HCT116 (cell line): ENCODE data around the gene NUTM2D. TPM values are rescaled to one million over a fixed set of nuclear protein-coding genes. Genes with fewer than 3 reads are reported as not detected.
"Not testable (repeated sequence)": the region's sequence is repeated elsewhere in the genome, so short reads cannot be mapped to it uniquely, and the experiment has no call there.

Experiments used
- ATAC-seq: fragments of 200-7000 bp; cut with Tn5 transposase; 2 replicates; pipeline ENCODE4 v1.9.1; 2020; ENCODE audit warnings: mild to moderate bottlenecking, moderate library complexity
- BruUV-seq: library from RNA; stranded (reverse); fragments of 400-500 nt; replicated peaks from 2 replicates; lab custom pipeline; 2021; lab: Mats Ljungman, UMichigan
- CTCF ChIA-PET: fragments of 300-600 bp; sonication (Branson Sonifier 250); formaldehyde crosslinking; loops from one replicate; lab custom pipeline; 2021; ENCODE audit warnings: antibody characterized with exemption; lab: Charles Lee
- POLR2A ChIA-PET: fragments of 300-600, 350-600 bp; sonication (Branson Sonifier 250); formaldehyde crosslinking; loops from one replicate; lab custom pipeline; 2021; ENCODE audit warnings: antibody characterized with exemption; lab: Charles Lee
- RAD21 ChIA-PET, 2 experiments: fragments of 300-600 bp; sonication (Branson Sonifier 250); formaldehyde crosslinking; loops; one replicate each; lab custom pipeline; 2023; ENCODE audit warnings: low total read pairs in 2 of 2; ENCODE audit not compliant: uncharacterized antibody in 2 of 2, unreplicated experiment in 2 of 2, low non-redundant PET in 1 of 2; lab: Charles Lee
- DNase-seq: peaks from one replicate; pipeline ENCODE4 v3.0.0-alpha.2; 2010; ENCODE audit warnings: low read depth, low spot score
- H2AFZ ChIP-seq: fragments of 200-600 bp; shearing (Covaris generic), sonication (generic); 2 replicates; pipeline ENCODE4 v1.6.1; 2017; ENCODE audit warnings: low read depth, mixed run types, mixed read lengths, antibody characterized with exemption, low read length; ENCODE audit not compliant: poor library complexity, severe bottlenecking
- H3K27ac ChIP-seq: 2 replicates; pipeline ENCODE4 v1.5.1; 2012; ENCODE audit warnings: low read depth, low read length
- H3K27me3 ChIP-seq: fragments of 200-600 bp; sonication (generic); 2 replicates; pipeline ENCODE4 v1.6.1; 2016; ENCODE audit warnings: mixed run types, low read length, mixed read lengths; ENCODE audit not compliant: insufficient read depth
- H3K36me3 ChIP-seq, 2 experiments: fragments of 200-500 bp in 1 of 2; fragments of 200-600 bp in 1 of 2; sonication (Bioruptor generic) in 1 of 2; sonication (generic) in 1 of 2; 2 replicates each; pipeline versions ENCODE4 v1.5.1 to v1.6.1; 2014 to 2016; ENCODE audit warnings: low read length in 2 of 2, inconsistent platforms in 1 of 2, mixed read lengths in 1 of 2, mixed run types in 1 of 2; ENCODE audit not compliant: insufficient read depth in 2 of 2, control insufficient read depth in 1 of 2
- H3K4me1 ChIP-seq, 2 experiments: fragments of 200-600 bp in 1 of 2; sonication (generic) in 1 of 2; 2 replicates each; pipeline versions ENCODE4 v1.5.1 to v1.6.1; 2012 to 2017; ENCODE audit warnings: low read length in 2 of 2, inconsistent platforms in 1 of 2, mild to moderate bottlenecking in 1 of 2, mixed read lengths in 1 of 2, mixed run types in 1 of 2, moderate library complexity in 1 of 2; ENCODE audit not compliant: insufficient read depth in 2 of 2, control insufficient read depth in 1 of 2
- H3K4me2 ChIP-seq: fragments of 200-600 bp; sonication (generic); 2 replicates; pipeline ENCODE4 v1.6.1; 2017; ENCODE audit warnings: mixed run types, low read length, mixed read lengths
- H3K4me3 ChIP-seq, 2 experiments: fragments of 200-600 bp in 1 of 2; sonication (generic) in 1 of 2; replicated peaks in 1 of 2; 2 replicates each; pipeline ENCODE4 v1.5.1; 2011 to 2016; ENCODE audit warnings: low read length in 2 of 2, control low read depth in 1 of 2, low read depth in 1 of 2, mild to moderate bottlenecking in 1 of 2, mixed read lengths in 1 of 2, mixed run types in 1 of 2
- H3K79me2 ChIP-seq: fragments of 200-600 bp; sonication (generic); 2 replicates; pipeline ENCODE4 v1.6.1; 2017; ENCODE audit warnings: mild to moderate bottlenecking, mixed run types, low read length, moderate library complexity, mixed read lengths; ENCODE audit not compliant: insufficient read depth
- H3K9ac ChIP-seq: fragments of 200-600 bp; sonication (generic); 2 replicates; pipeline ENCODE4 v1.6.1; 2016; ENCODE audit warnings: low read length, mixed read lengths
- H3K9me2 ChIP-seq: fragments of 200-600 bp; sonication (generic), shearing (Covaris generic); 2 replicates; pipeline ENCODE4 v1.6.1; 2017; ENCODE audit warnings: mixed run types, mild to moderate bottlenecking, moderate library complexity; ENCODE audit not compliant: insufficient read depth
- H3K9me3 ChIP-seq, 2 experiments: fragments of 200-500 bp in 1 of 2; fragments of 200-600 bp in 1 of 2; sonication (Bioruptor generic) in 1 of 2; sonication (generic) in 1 of 2; 2 replicates each; pipeline ENCODE4 v1.6.1; 2014 to 2017; ENCODE audit warnings: low read length in 2 of 2, mixed read lengths in 2 of 2, inconsistent platforms in 1 of 2, low read depth in 1 of 2, mild to moderate bottlenecking in 1 of 2, mixed run types in 1 of 2, moderate library complexity in 1 of 2; ENCODE audit not compliant: control insufficient read depth in 1 of 2, insufficient read depth in 1 of 2
- H4K20me1 ChIP-seq: fragments of 200-600 bp; sonication (generic), shearing (Covaris generic); 2 replicates; pipeline ENCODE4 v1.6.1; 2017; ENCODE audit warnings: mixed run types, mild to moderate bottlenecking, moderate library complexity; ENCODE audit not compliant: insufficient read depth
- intact Hi-C: fragments of 100-400 bp; cut with micrococcal nuclease; formaldehyde crosslinking; loops from 2 replicates; pipeline ENCODE4 v1.10.0; 2022
- total RNA-seq: library from RNA; stranded (reverse); gene quantifications from one replicate; pipeline ENCODE4 v1.2.1, GENCODE V29; 2021; ENCODE audit not compliant: unreplicated experiment

Gene NUTM2D
- total RNA-seq, 1 experiment from 2014 or later: 2.8 TPM

DNA sequence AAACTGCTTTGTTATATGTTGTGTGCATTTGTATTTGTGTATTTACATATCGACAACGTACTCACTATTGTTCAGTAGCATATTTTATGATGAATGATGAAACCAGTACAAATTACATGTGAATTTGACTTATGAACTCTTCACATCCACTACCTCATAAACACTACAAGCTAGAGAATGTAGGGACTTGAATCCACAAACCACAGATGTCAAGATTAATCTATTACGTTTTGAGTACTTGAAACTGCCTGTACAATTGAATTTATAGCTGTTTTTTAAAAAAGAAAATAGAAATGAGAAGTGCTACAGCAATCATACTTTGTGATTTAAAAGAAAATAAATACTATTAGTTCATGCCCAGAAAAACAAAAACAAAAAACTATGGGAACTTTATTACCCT, 4.7 kb upstream of the NUTM2D start:
- H3K4me1 ChIP-seq, H3K27me3 ChIP-seq, BruUV-seq, CTCF ChIA-PET, H4K20me1 ChIP-seq, H3K4me2 ChIP-seq, POLR2A ChIA-PET, DNase-seq, H3K79me2 ChIP-seq, H3K9me2 ChIP-seq, H3K9ac ChIP-seq, H3K36me3 ChIP-seq, ATAC-seq, intact Hi-C loops, H3K9me3 ChIP-seq, H3K4me3 ChIP-seq, H2AFZ ChIP-seq, RAD21 ChIA-PET, H3K27ac ChIP-seq: not testable (repeated sequence)

GRCh38 chr10:87355110-87355509, 2.4 kb upstream of the NUTM2D start:
- H4K20me1 ChIP-seq, ATAC-seq, H2AFZ ChIP-seq, H3K27me3 ChIP-seq, H3K9me2 ChIP-seq, intact Hi-C loops, DNase-seq, BruUV-seq, H3K4me2 ChIP-seq, H3K9me3 ChIP-seq, POLR2A ChIA-PET, H3K27ac ChIP-seq, H3K4me3 ChIP-seq, H3K4me1 ChIP-seq, H3K9ac ChIP-seq, H3K79me2 ChIP-seq, RAD21 ChIA-PET, CTCF ChIA-PET, H3K36me3 ChIP-seq: not testable (repeated sequence)

- H3K36me3 ChIP-seq, H3K4me1 ChIP-seq, H3K79me2 ChIP-seq, H3K27me3 ChIP-seq, CTCF ChIA-PET, intact Hi-C loops, H2AFZ ChIP-seq, H4K20me1 ChIP-seq, POLR2A ChIA-PET, DNase-seq, H3K27ac ChIP-seq, BruUV-seq, H3K9ac ChIP-seq, H3K4me2 ChIP-seq, H3K4me3 ChIP-seq, H3K9me2 ChIP-seq, H3K9me3 ChIP-seq, ATAC-seq, RAD21 ChIA-PET: not testable (repeated sequence)
Observed at GRCh38 chr10:87358159-87358558, 615 bp downstream of the NUTM2D start.

DNA sequence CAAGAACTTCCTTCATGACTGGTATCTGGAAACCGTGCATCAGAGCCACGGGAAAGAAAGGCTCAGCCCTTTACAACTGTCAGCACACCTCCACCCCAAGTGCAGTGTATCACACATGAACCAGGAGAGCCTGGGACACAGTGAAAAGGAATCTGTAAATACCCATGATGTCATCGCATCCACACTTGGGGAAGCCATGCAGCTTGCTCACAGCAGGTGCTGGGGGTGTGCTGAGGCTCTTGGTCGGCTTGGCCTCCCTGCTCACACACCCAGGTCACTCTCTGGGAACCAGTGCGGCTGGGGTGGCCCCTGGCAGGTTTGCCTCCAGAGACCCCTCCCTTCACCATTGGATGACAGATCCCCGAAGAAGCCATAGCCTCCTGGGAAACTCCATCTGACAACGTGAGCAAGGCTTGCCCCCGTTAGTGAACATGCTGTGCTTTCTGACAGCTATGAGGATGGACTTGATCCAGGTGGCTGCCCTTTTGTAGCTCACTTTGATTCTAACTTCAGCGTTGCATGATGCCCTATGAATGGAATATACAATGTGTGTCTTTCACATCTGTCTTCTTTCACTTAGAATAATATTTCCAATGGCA, 12.1 kb downstream of the NUTM2D start:
- H3K27me3 ChIP-seq, CTCF ChIA-PET, H2AFZ ChIP-seq, ATAC-seq, H3K4me1 ChIP-seq, H3K79me2 ChIP-seq, H3K9me3 ChIP-seq, H3K9me2 ChIP-seq, H4K20me1 ChIP-seq, H3K27ac ChIP-seq, H3K4me2 ChIP-seq, BruUV-seq, POLR2A ChIA-PET, intact Hi-C loops, H3K9ac ChIP-seq, RAD21 ChIA-PET, H3K36me3 ChIP-seq, DNase-seq, H3K4me3 ChIP-seq: not testable (repeated sequence)
